H1 (cell line): ENCODE measurements around the gene NFIA. TPM values are rescaled to one million over a fixed set of nuclear protein-coding genes. Genes with fewer than 3 reads are reported as not detected.

Experiments
- FOSL1 ChIP-seq: IDR thresholded peaks from 2 replicates; pipeline ENCODE4 v1.6.1; 2011; ENCODE audit warnings: mild to moderate bottlenecking, low read depth, low read length, moderate library complexity; ENCODE audit not compliant: insufficient read depth
- polyA plus RNA-seq, 7 experiments: library from polyadenylated mRNA; depleted of rRNA in 3 of 7; stranded (reverse) in 5 of 7; unstranded in 2 of 7; fragments of >200 nt in 5 of 7; fragments of 200-250 nt in 2 of 7; gene quantifications; 1 replicate in 5 of 7; 2 replicates in 1 of 7; 4 replicates in 1 of 7; pipeline versions ENCODE4 v1.2.1 to v1.2.3, GENCODE V29; 2011 to 2013; ENCODE audit warnings: missing spikeins in 2 of 7, mixed read lengths in 2 of 7
- total RNA-seq: library from RNA; stranded (reverse); fragmentation: NEBNext Ultra II Directional; extraction: Animal tissue kit (Norgen Biotek cat#: 25700); gene quantifications from 2 replicates; pipeline ENCODE4 v1.2.1, GENCODE V29; 2021

Gene NFIA
- total and polyA plus RNA-seq, 2 of the 8 experiments (the other 6 are each of a cell fraction or from before 2014, with no cell fraction given) = 1.8 to 2.3 TPM

DNA sequence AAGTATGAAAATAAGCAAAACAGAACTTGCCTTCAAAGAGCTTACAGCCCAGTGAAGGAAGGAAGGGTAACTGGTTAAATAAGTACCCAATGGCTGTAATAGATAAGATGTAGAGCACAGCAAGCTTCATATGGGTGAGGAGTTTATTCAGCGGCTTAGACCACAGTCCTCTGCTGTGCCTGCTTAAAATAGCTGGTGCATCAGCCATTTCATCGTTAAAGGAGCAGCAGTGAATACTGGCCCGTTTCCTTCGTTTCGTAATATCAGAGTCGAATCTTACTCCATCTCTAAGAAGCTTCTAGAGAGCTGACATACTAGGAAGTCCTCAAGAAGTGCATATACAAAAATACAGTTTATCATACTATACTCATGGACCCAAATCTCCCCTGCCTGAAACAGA is 286.5 kb downstream of the NFIA start (continued):
- TF ChIP-seq FOSL1 = no peak
- TF ChIP-seq, all 59 proteins: peak for 0
